EH (cell line): ENCODE data around the gene HPS5.
"Not testable (repeated sequence)": the region's sequence is repeated elsewhere in the genome, so short reads cannot be mapped to it uniquely, and the experiment has no call there.

ENCODE experiments used
- DNase-seq: peaks from one replicate; pipeline ENCODE4 v3.0.0-alpha.2; 2015; ENCODE audit warnings: low read depth

HPS5 gene

GRCh38 chr11:18269252-18269651 lies 52.7 kb downstream of the HPS5 start:
- not testable (repeated sequence) for DNase-seq

GRCh38 chr11:18267335-18268133 lies 54.4 kb downstream of the HPS5 start:
- not testable (repeated sequence) for DNase-seq

- DNase-seq: peak; percentile 15
Measured at GRCh38 chr11:18265949-18266348, 56.0 kb downstream of the HPS5 start, which contains the start of gene SAA1. SAA1 (plus strand) TSS chr11:18266264; CDS start chr11:18266888, 624 bp downstream.

GRCh38 chr11:18264677-18265555 lies 57.0 kb downstream of the HPS5 start:
- DNase-seq: no peak

- no peak for DNase-seq
Measured at GRCh38 chr11:18264035-18264434, 57.9 kb downstream of the HPS5 start.

GRCh38 chr11:18262681-18263350 lies 59.1 kb downstream of the HPS5 start:
- DNase-seq: peak; percentile 72

- no peak for DNase-seq
Measured at GRCh38 chr11:18261721-18262120, 60.2 kb downstream of the HPS5 start.

GRCh38 chr11:18259259-18259658 lies 62.7 kb downstream of the HPS5 start:
- no peak for DNase-seq

- no peak for DNase-seq
Measured at GRCh38 chr11:18254781-18255361, 67.1 kb downstream of the HPS5 start.

- no peak for DNase-seq
Measured at GRCh38 chr11:18253778-18254338, 68.1 kb downstream of the HPS5 start.

- peak; percentile 14 for DNase-seq
Measured at GRCh38 chr11:18253233-18253632, 68.7 kb downstream of the HPS5 start.

GRCh38 chr11:18248561-18248960 lies 73.4 kb downstream of the HPS5 start, which contains the start of gene SAA2:
SAA2 (minus strand) TSS chr11:18248668; CDS start chr11:18248011, 657 bp downstream.
- DNase-seq: peak; percentile 10

- not testable (repeated sequence) for DNase-seq
Measured at GRCh38 chr11:18247191-18247581, 74.8 kb downstream of the HPS5 start.

GRCh38 chr11:18246379-18247190 lies 75.4 kb downstream of the HPS5 start:
- DNase-seq: not testable (repeated sequence)

GRCh38 chr11:18245396-18245795 lies 76.5 kb downstream of the HPS5 start:
- peak; percentile 19 for DNase-seq

GRCh38 chr11:18243783-18244362 lies 78.1 kb downstream of the HPS5 start:
- DNase-seq: peak; percentile 77

GRCh38 chr11:18239655-18240054 lies 82.3 kb downstream of the HPS5 start:
- DNase-seq: no peak

- no peak for DNase-seq
Measured at GRCh38 chr11:18236664-18237356, 85.1 kb downstream of the HPS5 start, which contains the start of gene SAA4. SAA4 (minus strand) TSS chr11:18236802; CDS start chr11:18235926, 876 bp downstream.
